A172 (cell line): Measurements from ENCODE around the gene KRT23. TPM values are rescaled to one million over a fixed set of nuclear protein-coding genes. Genes with fewer than 3 reads are reported as not detected.

Source experiments
- total RNA-seq: library from RNA; depleted of rRNA; stranded (reverse); fragments of >200 nt; shearing (Covaris generic); gene quantifications from 2 replicates; pipeline ENCODE4 v1.2.3, GENCODE V29; 2014; rRNA removed

Gene KRT23
- total RNA-seq, 1 experiment from 2014 or later = not detected

Other genes starting within 250 kb of the KRT23 start
- not detected in 2 replicates for gene KRT24, start 233.9 kb downstream of the KRT23 start, total RNA-seq
- gene KRT25, start 182.3 kb downstream of the KRT23 start, total RNA-seq = not detected in 2 replicates
- gene KRT26, start 165.4 kb downstream of the KRT23 start, total RNA-seq = not detected in 2 replicates
- gene KRT27, start 155.1 kb downstream of the KRT23 start, total RNA-seq = not detected in 2 replicates
- gene KRT28, start 137.7 kb downstream of the KRT23 start, total RNA-seq = not detected in 2 replicates
- 28.5 and 34.7 TPM in 2 replicates for gene KRT10, start 115.0 kb downstream of the KRT23 start, total RNA-seq
- gene KRT12, start 70.4 kb downstream of the KRT23 start, total RNA-seq = not detected in 2 replicates
- gene KRT20, start 52.4 kb downstream of the KRT23 start, total RNA-seq = not detected in 2 replicates
- not detected in 2 replicates for gene KRT39, start 29.3 kb upstream of the KRT23 start, total RNA-seq
- not detected in 2 replicates for gene KRT40, start 46.7 kb upstream of the KRT23 start, total RNA-seq
- gene KRTAP3-3, start 56.5 kb upstream of the KRT23 start, total RNA-seq = not detected in 2 replicates
- not detected in 2 replicates for gene KRTAP3-2, start 62.3 kb upstream of the KRT23 start, total RNA-seq
- gene KRTAP3-1, start 71.5 kb upstream of the KRT23 start, total RNA-seq = not detected in 2 replicates
- gene KRTAP1-5, start 89.6 kb upstream of the KRT23 start, total RNA-seq = not detected in 2 replicates
- not detected in 2 replicates for gene KRTAP1-4, start 92.5 kb upstream of the KRT23 start, total RNA-seq
- not detected in 2 replicates for gene KRTAP1-3, start 97.2 kb upstream of the KRT23 start, total RNA-seq
- gene KRTAP1-1, start 103.8 kb upstream of the KRT23 start, total RNA-seq = not detected in 2 replicates
- gene KRTAP2-1, start 109.7 kb upstream of the KRT23 start, total RNA-seq = not detected in 2 replicates
- not detected in 2 replicates for gene KRTAP2-2, start 117.6 kb upstream of the KRT23 start, total RNA-seq
- 0.69 and 1.00 TPM in 2 replicates for gene KRTAP2-3, start 122.5 kb upstream of the KRT23 start, total RNA-seq
- gene KRTAP2-4, start 128.2 kb upstream of the KRT23 start, total RNA-seq = not detected in 2 replicates
- not detected in 2 replicates for gene KRTAP4-7, start 146.5 kb upstream of the KRT23 start, total RNA-seq
- not detected in 2 replicates for gene KRTAP4-8, start 160.5 kb upstream of the KRT23 start, total RNA-seq
- gene KRTAP4-16, start 164.6 kb upstream of the KRT23 start, total RNA-seq = not detected in 2 replicates
- 0.22 TPM in 1 of 2 replicates, not detected in the other for gene KRTAP4-9, start 167.7 kb upstream of the KRT23 start, total RNA-seq
- not detected in 2 replicates for gene KRTAP4-11, start 180.7 kb upstream of the KRT23 start, total RNA-seq
- gene KRTAP4-12, start 186.5 kb upstream of the KRT23 start, total RNA-seq = not detected in 2 replicates
- not detected in 2 replicates for gene KRTAP4-6, start 202.9 kb upstream of the KRT23 start, total RNA-seq
- gene KRTAP4-5, start 212.2 kb upstream of the KRT23 start, total RNA-seq = not detected in 2 replicates
- not detected in 2 replicates for gene KRTAP4-4, start 223.1 kb upstream of the KRT23 start, total RNA-seq
- gene KRTAP4-3, start 230.6 kb upstream of the KRT23 start, total RNA-seq = not detected in 2 replicates
- gene KRTAP4-2, start 240.6 kb upstream of the KRT23 start, total RNA-seq = not detected in 2 replicates
- gene KRTAP4-1, start 247.3 kb upstream of the KRT23 start, total RNA-seq = 0.26 TPM in 1 of 2 replicates, not detected in the other